Measurements from ENCODE around the gene HOXB5. TPM values are rescaled to one million over a fixed set of nuclear protein-coding genes. Genes with fewer than 3 reads are reported as not detected.

Gene HOXB5
- total RNA-seq, 1 experiment from 2014 or later: 19.8 TPM

GRCh38 chr17:48621410-48622392 is 28.1 kb upstream of the HOXB5 start:
- DNase-seq (ENCODE audit: low read depth, low spot score) (no peak), ATAC-seq (no peak)
- no peaks in the 10 kb centered on the region; a peak in 1 of 4 replicates for H3K36me3 ChIP-seq (ENCODE audit: control insufficient read depth in 1 of 2, insufficient read depth in 2 of 2, low read length in 2 of 2)
- CTCF ChIA-PET: interaction anchor here (0.8 to 1.4 kb wide), 6 partner anchors 9 to 406 kb away, joined by 3 to 4 read pairs (median 3); no protein-coding TSS in a partner anchor
- TF ChIP-seq POLR2AphosphoS5 (IDR thresholded peaks at IDR 0.05; ENCODE audit: low read depth, low read length): no peak
- TF ChIP-seq SRF (IDR thresholded peaks at IDR 0.05; ENCODE audit: low read depth): no peak
- no peak for TF ChIP-seq ELF1 (IDR thresholded peaks at IDR 0.05; ENCODE audit: borderline replicate concordance, low read depth)
- TF ChIP-seq CEBPB (IDR thresholded peaks at IDR 0.05; ENCODE audit: low read depth): no peak
- no peak for TF ChIP-seq CTCF (IDR thresholded peaks at IDR 0.05 in 2 of 3, conservative IDR thresholded peaks at IDR 0.05 in 1 of 3; ENCODE audit: borderline replicate concordance in 1 of 3, insufficient read depth in 1 of 3, low read depth in 2 of 3, low read length in 2 of 3)
- no peak for TF ChIP-seq REST (IDR thresholded peaks at IDR 0.05; ENCODE audit: low read depth)
- no peak for TF ChIP-seq MAX (IDR thresholded peaks at IDR 0.05)
- TF ChIP-seq TCF7L2 (IDR thresholded peaks at IDR 0.05; ENCODE audit: borderline replicate concordance, extremely low read depth, insufficient read depth, insufficient read length): no peak
- TF ChIP-seq JUND (IDR thresholded peaks at IDR 0.05): no peak
- no peak for TF ChIP-seq ZNF274 (IDR thresholded peaks at IDR 0.05; ENCODE audit: low read depth, low read length)
- no peaks in the 10 kb centered on the region for H3K27me3 ChIP-seq (ENCODE audit: insufficient read depth, low read length)
- H3K27ac ChIP-seq (ENCODE audit: low read depth, low read length): no peak overlapping the region
- no peaks in the 10 kb centered on the region for H3K9me2 ChIP-seq (ENCODE audit: insufficient read depth)
- H3K4me1 ChIP-seq (ENCODE audit: control insufficient read depth in 1 of 2, insufficient read depth in 2 of 2, low read length in 2 of 2): peaks cover 5 to 38% of the 10 kb centered on the region in 2 experiments
- no peak overlapping the region for H3K4me3 ChIP-seq (replicated peaks in 1 of 2; ENCODE audit: low read depth in 1 of 2, low read length in 2 of 2)
- no peak overlapping the region for H3K4me2 ChIP-seq (ENCODE audit: low read length)
- intact Hi-C loops (cut with micrococcal nuclease): no loop called here
- POLR2A ChIA-PET: interaction anchor here (0.8 kb wide), 1 partner anchor 358 kb away, joined by 4 read pairs; no protein-coding TSS in a partner anchor
- H2AFZ ChIP-seq (ENCODE audit: low read depth, low read length, poor library complexity, severe bottlenecking): no peak overlapping the region
- H3K9ac ChIP-seq (ENCODE audit: low read length): no peak overlapping the region
- RAD21 ChIA-PET (ENCODE audit: low non-redundant PET in 1 of 2, low total read pairs in 2 of 2, uncharacterized antibody in 2 of 2, unreplicated experiment in 2 of 2): interaction anchor here in 1 of 2 experiments (0.5 kb wide), 1 partner anchor 49 kb away, joined by 3 read pairs; no protein-coding TSS in a partner anchor
- BruUV-seq (replicated peaks): no TSS peak
- H3K79me2 ChIP-seq (ENCODE audit: insufficient read depth, low read length): peaks cover 59% of the 10 kb centered on the region
- no peaks in the 10 kb centered on the region for H3K9me3 ChIP-seq (ENCODE audit: control insufficient read depth in 1 of 2, insufficient read depth in 1 of 2, low read depth in 1 of 2, low read length in 2 of 2)
- no peaks in the 10 kb centered on the region for H4K20me1 ChIP-seq (ENCODE audit: insufficient read depth)

Measured in HCT116 (cell line).